Measurements from ENCODE around the gene OSBPL10.

- TF ChIP-seq CTCF (IDR thresholded peaks at IDR 0.05) (no peak), POLR2AphosphoS5 (IDR thresholded peaks at IDR 0.05) (no peak), POLR2A (IDR thresholded peaks at IDR 0.05) (no peak), EP300 (IDR thresholded peaks at IDR 0.05) (no peak)
Observed at GRCh38 chr3:31974964-31975363, 6.1 kb downstream of the OSBPL10 start.
